CD4-positive, alpha-beta T cell treated with Interleukin-17A for 1 hour (primary cell): Measurements from ENCODE around the gene RNF146.
"Not testable (repeated sequence)": the region's sequence is repeated elsewhere in the genome, so short reads cannot be mapped to it uniquely, and the experiment has no call there.

Source experiments
- DNase-seq: peaks from one replicate; pipeline ENCODE4 v3.0.0-alpha.2; 2020

Gene RNF146

DNA sequence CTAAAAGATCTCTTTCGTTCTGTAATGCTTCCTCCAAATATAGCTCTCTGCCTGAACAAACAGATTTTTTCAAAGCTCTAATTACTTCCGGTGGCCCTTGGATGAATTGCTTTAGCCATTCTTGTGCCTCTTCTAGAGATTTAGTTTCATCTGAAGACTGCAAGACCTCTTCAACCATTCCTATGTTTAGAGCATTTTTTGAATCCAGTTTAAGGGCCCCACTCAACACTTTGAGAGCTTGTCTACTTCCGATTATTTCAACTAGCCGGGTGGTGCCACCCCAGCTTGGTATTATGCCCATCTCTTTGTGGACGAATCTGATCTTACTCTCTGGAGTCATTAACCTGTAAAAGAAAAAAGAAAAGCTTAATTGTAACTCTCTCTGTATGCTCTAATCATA lies 23.3 kb downstream of the RNF146 start:
- DNase-seq = no peak

DNA sequence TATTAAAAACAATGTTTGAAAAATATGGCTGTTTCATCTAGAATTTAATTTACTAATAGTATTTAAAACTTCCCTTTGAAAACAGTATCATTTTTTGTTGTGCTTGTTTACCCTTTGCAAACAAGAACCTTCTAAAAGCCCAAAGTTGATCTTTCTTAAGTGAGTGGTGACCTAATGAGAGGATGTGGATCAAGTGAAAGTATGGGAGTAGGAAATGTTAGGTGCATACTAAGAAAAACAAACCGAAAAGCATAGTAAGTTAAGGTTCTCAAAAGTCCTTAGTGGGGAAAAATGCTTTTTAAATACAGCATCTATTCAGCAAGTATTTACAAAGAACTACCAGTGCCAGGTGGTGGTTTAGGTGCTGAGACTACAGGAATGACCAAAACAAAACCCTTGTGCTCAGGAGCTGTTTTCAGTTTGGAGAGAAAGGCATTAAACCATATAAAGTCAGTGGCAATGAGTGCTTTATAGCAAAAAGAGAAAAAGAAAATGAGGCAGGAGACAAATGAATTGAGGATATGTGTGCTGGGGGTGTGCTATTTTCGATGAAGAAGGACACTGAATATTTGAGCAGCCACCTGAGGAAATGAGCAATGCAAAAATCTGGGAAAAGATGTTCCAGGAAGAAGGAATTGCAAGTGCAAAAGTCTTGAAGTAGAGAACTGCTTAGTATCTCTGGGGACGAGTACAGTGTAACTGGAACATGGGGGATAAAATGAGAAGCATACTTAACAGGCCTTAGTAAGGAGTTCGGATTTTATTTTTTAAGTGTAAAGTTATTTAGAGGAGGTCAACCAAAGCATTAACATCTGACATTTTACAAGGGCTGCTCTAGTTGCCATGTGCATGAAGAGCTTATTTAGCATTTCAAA lies 24.0 kb downstream of the RNF146 start:
- no peak for DNase-seq

DNA sequence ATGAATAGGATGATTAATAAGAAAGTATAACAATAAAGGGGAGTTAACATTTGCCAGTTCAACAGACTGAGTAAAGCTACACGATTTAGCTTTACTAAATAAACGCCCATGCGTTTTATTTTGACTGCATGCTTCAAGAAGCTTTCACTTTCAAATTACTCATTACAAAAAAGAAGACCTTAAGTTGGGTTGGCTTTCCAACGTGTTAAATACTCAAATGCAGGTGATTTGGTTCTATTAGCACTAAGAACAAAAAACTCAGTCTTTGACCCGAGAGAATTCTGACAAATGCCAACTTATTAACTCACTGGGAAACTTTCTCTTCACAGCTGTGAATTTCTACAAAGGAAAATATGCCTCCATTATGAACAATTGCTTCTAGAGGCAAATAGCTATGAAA lies 24.8 kb downstream of the RNF146 start:
- peak; percentile 7 for DNase-seq

DNA sequence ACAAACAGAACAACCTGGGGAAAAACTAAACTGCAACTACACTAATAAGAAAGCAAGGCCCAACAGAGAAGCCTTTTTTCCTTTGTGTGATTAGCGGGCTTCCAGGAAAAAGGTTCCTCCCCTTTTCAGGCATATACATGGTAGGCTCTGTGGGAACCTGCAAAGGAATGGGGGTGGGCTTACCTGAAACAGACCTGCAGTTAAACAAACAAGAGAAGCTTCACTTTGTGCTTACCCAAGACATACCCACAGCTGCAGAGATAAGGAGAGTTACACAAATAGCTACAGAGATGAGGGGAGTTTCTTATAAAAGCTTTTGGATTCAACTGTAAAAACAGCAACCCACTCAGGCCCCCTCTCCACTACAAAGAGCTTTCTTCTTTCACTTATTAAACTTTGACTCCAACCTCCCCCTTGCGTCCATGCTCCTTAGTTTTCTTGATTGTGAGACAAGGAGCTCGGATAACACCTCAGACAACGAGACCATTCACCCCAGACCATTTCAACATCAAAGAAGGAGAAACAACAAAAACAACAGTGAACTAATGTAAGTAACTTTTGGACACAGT lies 30.9 kb downstream of the RNF146 start:
- DNase-seq = no peak

DNA sequence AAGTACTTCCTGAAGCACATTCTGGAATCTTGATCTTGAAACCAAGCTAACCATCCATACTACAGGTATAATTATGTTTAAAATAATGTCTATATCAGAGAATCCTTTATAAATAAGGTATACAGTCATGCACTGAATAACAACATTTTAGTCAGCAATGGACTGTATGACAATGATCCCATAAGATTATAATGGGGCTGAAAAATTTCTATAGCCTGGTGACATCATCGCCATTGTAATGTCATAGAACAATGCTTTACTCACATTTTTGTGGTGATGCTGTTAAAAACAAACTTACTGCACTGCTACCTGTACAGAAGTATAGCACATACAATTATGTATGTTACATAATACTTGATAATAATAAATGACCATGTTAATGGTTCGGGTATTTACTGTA lies 31.8 kb downstream of the RNF146 start:
- no peak for DNase-seq

DNA sequence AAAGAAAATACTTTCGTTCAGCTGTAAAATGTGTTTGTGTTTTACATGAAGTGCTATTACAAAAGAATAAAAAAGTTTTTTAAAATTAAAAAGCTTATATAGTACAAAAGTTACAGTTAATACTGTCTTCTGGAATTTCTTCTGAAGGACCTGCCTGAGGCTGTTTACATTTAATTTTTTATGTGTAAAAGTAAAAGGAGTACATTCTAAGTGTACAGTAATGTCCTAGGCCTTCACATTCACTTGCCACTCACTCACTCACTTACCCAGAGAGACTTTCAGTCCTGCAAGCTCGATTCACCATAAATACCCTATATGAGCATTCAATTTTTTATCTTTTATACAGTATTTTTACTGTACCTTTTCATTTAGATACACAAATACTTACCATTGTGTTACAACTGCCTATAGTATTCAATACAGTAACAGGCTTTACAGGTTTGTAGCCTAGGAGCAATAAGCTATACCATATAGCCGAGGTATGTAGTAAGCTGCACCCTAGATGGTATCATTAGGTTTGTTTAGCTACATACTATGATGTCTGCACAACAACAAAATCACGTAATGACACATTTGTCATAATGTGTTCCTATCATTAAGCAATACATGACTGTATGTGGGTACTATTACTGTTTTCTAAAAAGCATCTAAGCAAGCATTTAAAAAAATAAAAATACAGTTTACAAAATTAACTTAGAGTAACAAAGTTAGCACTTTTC lies 33.0 kb downstream of the RNF146 start:
- no peak for DNase-seq

DNA sequence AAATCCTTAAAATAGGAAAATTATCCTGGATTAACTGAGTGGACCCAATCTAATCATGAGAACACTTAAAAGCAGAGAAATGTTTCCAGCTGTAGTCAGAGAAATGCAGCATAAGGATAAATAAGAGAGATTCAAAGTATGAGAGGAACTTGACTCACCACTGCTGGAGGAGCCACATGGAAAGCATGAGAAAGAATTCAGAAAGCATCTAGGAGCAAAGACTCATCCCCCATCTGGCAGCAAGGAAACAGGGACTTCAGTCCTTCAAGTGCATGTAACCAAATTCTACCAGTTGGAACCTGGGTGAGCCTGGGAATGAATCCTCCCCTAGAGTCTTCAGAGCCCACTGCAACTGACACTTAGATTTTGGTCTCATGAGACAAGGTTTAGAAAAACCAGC lies 33.7 kb downstream of the RNF146 start:
- no peak for DNase-seq

DNA sequence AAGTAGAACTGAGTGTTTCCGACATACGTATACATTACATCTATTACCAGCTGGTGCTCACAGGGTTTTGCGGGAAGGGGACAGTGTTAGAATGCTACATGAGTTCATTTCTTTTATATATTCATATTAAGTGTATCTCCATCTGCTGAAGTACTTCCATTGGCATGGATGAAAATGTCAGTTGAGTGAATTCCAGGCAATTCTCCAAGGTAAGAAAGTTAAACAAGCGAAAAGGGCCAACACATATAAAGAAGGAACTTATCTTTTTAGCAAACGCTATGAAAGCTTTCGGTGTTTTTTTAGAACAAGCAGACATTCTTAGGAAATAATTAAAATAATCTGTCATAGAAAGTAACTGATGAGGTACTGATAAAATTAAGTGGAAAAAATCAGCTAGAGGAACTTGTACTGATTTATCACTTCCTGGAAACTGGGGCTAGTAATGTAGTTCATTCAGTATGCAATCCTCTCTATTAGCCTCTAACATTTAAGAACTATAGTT lies 34.6 kb downstream of the RNF146 start:
- no peak for DNase-seq

DNA sequence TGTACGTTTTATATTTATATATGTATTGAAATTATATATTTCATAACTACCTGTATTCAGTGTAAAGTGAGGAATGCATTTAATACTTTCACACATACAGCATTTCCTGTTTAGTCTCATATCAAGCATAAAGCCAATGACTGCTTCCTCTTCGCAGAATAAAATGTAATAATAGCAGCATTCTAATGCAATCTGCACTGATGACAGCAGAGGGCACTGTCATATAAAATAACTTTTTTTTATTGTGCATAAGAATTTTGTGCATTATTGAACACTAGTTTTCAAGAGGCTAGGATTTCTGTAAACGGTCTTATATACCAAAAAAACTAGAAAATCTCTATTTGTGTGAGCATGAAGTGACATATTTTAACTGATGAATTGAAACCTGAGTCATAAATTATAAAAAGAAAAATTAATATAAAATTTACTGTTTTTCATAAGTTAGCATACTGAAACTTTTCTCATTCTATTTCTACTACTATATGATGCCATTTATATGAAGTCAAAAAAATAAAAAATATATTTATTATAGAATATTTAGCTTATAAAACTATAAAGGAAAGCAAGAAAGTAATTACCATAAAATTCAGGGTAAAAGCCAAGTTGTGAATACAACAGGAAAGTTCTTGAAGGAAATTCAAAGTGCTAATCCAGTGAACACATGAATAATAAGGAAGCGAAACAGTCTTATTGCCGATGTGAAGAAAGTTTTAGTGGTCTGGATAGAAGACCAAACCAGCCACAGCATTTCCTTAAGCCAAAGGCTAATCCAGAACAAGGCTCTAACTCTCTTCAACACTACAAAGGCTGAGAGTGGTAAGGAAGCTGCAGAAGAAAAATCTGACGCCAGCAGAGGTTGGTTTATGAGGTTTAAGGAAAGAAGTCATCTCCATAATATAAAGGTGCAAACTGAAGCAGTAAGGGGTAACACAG lies 36.3 kb downstream of the RNF146 start:
- peak; percentile 76 for DNase-seq

DNA sequence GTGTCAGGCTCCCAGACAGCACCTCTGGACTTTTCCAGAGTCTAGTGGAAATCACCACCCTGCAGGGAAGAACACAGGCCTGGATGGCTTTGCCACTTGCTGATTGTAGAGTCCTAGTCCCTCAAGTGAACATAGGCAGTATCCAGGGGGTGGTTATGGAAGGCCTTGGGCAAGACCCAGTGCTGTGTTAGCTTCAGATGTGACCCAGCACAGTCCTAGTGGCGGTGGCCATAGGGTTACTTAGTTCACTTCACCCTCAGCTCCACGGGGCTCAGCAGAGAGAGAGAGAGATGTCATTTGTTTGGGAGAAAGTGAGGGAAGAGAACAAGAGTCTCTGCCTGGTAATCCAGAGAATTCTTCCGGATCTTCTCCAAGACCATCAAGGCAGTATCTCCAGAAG lies 37.3 kb downstream of the RNF146 start:
- no peak for DNase-seq

DNA sequence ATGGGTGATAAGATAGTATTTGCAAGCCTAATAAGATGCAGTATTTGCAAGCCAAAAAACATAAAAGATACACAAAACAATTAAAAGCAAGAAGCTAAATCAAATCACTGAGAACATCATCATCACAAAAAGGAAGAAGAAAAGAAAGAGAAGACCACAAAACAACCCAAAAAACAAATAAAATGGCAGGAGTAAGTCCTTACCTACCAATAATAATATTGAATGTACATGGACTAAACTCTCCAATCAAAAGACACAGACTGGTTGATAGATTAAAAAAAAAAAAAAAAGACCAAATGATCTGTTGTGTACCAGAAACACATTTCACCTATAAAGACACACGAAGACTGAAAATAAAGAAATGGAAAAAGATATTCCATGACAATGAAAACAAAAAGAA lies 39.1 kb downstream of the RNF146 start:
- DNase-seq = no peak

DNA sequence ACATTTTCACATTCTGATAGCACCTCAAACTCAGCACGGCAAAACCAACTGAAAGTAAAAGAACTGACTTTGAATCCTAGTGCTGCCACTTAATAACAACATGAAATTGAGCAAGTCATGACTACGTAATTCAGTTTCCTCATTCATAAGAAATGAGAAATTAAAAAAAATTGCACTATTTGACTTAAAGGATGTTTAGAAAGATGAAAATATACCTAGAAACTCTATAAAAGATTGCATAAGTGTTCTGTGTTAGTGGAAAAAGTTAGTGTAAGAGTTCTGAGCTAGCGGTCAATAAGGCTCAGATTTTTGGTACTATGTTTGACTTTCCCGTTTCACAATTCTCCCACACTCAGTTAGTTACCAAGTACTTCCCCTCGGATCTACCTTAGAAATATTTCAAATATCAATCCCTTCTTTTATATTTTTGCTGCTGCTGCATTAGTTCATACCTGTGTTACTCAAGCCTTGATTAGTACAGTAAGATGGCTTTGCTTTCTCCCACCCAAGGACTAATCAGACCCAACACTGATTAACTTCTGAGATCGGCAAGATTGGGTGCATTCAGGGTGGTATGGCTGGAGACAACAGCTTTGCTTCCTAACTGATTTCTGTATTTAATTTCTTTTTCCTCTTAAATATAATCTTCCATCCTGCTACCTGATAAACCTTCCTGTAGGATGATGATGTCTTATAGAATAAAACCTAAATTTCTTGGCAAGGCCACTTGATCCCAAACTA lies 50.9 kb downstream of the RNF146 start:
- no peak for DNase-seq

DNA sequence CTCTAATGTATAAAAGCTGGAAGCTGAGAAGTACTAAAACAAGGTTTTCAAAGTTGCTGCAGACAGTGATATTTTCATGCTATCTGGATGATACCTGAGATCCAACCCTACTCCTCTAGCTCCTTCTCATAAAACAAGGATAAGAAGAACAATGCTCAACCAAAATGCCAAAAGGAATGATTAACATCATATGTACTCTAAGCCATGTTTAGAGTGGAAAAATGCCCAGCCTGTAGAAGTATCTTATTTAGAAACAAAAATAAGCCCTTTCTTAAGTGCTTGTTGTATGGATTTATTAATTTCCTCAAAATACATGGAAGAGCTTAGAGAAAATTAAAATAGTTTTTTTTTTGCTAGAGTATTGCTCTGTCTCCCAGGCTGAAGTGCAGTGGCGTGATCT lies 53.0 kb downstream of the RNF146 start:
- no peak for DNase-seq

DNA sequence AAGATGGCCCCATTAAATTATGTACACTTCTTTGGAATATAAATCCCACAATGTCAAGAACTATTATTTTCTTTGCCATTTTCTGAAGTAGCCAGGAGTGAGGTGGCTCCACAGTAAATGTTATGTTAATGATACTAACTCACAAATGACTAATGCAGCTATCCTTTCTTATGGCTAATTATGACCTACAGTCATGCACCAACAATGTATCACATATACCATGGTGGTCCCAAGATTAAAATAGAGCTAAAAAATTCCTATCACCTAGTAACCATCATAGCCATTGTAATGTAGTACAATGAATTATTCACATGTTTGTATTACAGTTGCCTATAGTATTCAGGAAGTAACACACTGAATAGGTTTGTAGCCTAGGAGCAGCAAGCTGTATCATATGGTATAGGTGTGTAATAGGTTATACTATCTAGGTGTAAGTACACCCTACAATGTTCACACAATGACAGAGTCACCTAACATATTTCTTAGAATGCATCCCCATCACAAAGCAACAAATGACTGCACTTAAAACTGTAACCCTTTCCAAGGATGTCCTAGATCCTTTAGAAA lies 61.5 kb downstream of the RNF146 start:
- DNase-seq = no peak

DNA sequence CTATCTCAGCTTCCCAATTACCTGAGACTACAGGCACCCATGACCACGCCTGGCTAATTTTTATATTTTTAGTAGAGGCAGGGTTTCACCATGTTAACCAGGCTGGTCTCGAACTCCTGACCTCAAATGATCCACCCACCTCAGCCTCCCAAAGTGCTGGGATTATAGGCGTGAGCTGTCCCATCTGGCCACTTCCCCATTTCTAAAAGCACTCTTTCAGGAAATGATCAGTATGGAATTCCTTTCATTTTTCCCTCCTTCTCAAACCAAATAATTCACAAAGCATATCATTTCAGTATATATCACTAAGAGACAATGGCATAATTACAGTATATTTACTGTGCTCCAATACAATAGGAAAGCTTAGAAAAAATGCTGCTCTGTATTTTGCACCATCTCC lies 64.6 kb downstream of the RNF146 start:
- not testable (repeated sequence) for DNase-seq

DNA sequence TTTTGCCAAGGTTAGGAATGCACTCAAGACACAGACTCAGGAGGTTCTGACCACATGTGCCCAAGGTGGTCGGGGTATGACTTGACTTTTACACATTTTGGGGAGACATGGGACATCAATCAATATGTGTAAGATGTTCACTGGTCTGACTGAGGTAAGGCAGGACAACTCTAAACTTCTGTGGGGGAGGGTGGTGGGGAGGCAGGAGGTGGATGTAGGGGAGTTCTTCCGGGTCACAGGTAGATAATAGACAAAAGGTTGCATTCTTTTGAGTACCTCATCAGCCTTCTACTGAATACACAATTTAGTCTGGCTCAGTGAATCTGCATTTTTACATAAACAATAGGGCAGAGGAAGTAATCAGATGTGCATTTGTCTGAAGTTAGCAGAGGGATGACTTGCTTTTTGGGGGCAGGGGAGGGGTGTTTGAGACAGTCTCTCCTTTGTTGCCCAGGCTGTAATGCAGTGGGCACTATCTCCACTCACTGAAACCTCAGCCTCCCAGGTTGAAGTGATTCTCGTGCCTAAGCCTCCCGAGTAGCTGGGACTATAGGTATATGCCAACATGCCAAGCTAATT lies 65.8 kb downstream of the RNF146 start:
- DNase-seq = no peak
